ENCODE measurements around the gene BABAM2.
A peak's percentile ranks its signal among the peaks of the same experiment; 100 is the strongest.
"Not testable (repeated sequence)": the region's sequence is repeated elsewhere in the genome, so short reads cannot be mapped to it uniquely, and the experiment has no call there.

BABAM2 gene

DNA sequence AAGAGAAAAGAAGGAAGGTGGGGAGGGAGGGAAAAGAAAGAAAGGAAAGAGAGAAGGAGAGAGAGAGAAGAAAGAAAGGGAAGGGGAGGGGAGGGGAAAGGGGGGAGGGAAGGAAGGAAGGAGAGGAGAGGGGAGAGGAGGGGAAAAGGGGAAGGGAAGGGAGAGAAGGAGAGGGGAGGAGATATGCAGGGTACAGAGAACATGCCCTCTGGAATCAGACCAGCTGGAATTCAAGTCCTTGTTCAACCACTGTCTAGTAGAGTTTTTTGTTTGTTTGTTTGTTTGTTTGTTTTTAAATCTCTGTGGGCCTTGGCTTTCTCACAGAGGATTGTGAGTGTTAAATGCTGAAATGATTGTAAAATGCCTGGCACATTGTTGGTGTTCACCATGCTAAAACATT, 424.4 kb downstream of the BABAM2 start:
- DNase-seq (ENCODE audit: low read depth), result no peak

- no peak for DNase-seq (ENCODE audit: low read depth)
These were observed 426.2 kb downstream of the BABAM2 start for GRCh38 chr2:28316546-28317335.

- DNase-seq (ENCODE audit: low read depth), result no peak
These were observed 426.9 kb downstream of the BABAM2 start for GRCh38 chr2:28317390-28317789.

- no peak for DNase-seq (ENCODE audit: low read depth)
These were observed 427.5 kb downstream of the BABAM2 start for GRCh38 chr2:28318023-28318422.

DNA sequence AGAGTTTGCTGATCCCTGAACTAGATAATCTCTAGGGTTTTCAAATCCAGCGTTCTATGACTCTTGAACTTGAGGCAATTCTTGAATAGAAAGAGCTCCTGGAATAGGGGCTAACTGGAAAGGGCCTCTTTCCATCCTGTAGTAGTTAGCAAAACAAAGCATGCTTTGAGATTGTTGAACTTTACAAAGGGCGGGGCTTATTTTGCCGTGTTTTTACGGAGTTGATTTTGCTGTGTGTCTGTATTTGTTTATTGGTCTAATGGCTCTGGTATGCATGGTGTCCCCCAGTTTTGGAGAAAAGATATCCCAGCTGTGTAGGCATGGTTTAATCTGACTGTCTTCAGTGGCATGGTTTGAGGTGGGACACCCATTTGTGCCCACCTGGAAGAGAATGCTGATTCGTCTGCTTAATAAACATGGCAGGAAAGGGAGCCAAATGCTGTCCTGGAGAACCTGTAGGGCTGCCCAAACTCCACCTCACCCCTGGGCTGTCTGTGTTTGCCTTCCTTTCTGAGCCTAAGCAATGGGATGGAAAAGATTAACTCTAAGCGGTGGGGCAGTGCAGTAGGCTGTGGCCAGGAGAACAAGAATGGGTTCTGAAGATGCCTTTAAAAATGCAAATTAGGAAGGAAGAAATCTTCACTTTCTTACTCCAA, 428.1 kb downstream of the BABAM2 start:
- no peak for DNase-seq (ENCODE audit: low read depth)

DNA sequence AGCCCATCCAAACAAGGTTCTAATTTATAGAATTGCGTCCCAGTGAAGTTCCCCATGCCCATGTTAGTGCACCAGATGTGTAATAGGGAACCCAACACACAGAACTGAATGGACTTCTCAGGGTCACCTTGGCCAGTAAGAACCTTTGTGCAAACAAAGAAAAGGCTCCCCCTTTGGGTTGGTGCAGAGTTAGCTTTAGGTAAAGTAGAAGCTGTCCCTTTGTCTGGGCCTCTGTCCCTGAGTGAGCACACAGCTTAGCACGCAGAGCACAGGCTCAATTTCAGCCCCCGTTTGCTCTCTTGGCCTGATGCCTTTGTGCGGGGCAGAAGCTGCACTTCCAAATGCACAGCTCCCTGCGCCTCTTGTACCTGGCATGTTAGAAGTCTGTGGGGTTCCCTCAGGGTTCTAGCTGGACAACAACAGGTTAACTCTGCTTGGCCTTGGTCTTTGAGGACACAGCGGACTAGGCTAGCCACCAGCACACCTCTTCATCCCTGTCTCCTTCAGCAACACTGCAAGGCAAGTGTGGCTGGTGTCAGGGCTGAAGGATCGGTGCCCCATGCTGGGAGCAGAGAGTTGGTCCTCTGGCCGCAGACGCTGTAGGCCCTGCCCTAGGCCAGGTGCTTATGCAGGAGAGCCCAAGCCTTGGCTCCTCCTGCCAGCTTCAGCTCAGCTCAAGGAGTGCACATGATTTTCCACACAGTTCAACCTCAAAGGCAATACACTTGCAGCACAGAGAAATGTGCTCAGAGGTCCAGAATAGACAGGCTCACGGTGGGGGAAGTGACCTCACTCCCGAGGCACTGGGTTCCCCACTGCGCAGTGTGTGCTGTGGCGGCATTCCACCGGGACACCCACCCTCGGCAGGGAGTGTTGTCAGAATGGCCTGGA, 428.8 kb downstream of the BABAM2 start:
- DNase-seq (ENCODE audit: low read depth), result peak; percentile 70

GRCh38 chr2:28320009-28320365, 429.5 kb downstream of the BABAM2 start:
- DNase-seq (ENCODE audit: low read depth), result no peak

DNA sequence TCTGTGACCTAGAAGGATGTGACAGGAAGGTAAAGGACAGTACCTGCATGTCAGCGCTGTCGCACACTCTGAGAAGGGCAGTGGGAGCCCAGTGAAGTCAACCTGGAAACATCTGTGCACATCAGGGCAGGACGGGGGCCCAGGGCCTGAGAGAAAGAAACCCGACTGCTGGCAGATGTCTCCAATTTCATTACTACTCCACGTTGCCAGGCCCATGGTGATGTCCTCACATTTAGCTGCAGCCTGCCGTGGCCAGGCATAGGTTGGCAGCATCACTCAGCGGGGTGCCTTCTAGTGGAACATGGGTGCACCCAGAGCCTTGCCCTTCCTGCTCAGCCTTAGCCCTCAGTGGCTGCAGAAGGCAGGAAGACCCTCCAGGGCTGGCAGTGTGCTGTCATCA, 429.8 kb downstream of the BABAM2 start:
- no peak for DNase-seq (ENCODE audit: low read depth)

DNA sequence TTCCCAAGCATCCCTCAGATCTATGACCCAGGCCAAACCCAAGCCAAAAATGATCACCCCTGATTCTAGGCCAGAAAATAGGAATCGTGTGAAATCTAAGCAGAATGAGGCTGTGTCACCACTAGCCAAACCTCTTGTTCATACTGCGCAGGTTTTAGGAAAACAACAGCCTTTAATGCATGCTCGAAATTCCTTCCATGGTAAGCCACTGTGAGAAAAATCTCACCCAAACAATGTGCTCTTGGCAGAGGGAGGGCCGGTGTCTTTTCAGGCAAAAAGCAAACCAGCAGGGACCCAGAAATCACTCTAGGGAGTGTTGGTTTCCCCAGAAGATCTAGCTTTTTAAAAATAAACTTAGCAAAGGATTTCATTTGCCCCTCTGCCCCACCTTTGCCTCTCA, 430.9 kb downstream of the BABAM2 start:
- DNase-seq (ENCODE audit: low read depth), result no peak

- DNase-seq (ENCODE audit: low read depth), result no peak
These were observed 431.5 kb downstream of the BABAM2 start for GRCh38 chr2:28322051-28322450.

DNA sequence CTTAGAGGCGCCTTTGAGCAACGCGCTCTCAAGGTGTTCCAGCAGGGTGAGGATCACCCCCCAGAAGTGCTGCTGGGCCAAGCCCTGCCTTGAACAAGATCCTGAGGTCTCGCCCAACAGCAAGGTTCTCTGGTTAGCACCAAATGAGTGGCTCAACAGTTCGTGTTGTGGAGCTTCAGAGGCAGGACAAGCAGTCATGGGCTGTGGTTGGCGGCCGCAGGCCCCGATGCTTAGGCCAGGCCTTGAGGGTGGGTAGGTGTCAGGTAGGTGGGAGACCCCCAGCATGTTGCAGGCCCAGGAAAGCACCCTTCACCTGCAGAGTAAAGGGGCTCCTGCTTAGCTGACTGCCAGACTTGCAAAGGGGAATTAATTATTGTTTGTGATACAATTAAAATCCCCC, 431.9 kb downstream of the BABAM2 start:
- DNase-seq (ENCODE audit: low read depth), result no peak

DNA sequence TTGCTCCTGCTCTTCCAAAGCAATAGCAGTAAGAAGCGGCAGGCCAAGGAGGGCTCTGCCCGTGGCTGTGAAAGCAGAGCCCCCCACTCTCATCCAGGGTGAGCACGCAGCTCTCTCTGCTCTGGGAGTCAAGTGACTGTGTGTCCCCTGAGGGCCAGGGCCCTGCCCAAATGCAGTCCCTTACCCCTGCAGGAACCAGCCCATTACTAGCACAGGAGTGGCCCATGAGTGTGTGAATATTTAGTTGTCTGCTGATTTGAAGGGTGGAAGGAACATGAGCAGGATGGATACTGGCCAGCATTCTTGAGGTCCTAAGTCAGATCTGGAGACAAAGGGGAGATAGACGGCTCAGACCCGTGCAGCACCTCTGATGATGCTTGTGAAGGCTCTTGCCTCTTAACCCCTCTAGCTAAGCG, 432.5 kb downstream of the BABAM2 start:
- DNase-seq (ENCODE audit: low read depth), result no peak

GRCh38 chr2:28325173-28325566, 434.6 kb downstream of the BABAM2 start:
- no peak for DNase-seq (ENCODE audit: low read depth)

DNA sequence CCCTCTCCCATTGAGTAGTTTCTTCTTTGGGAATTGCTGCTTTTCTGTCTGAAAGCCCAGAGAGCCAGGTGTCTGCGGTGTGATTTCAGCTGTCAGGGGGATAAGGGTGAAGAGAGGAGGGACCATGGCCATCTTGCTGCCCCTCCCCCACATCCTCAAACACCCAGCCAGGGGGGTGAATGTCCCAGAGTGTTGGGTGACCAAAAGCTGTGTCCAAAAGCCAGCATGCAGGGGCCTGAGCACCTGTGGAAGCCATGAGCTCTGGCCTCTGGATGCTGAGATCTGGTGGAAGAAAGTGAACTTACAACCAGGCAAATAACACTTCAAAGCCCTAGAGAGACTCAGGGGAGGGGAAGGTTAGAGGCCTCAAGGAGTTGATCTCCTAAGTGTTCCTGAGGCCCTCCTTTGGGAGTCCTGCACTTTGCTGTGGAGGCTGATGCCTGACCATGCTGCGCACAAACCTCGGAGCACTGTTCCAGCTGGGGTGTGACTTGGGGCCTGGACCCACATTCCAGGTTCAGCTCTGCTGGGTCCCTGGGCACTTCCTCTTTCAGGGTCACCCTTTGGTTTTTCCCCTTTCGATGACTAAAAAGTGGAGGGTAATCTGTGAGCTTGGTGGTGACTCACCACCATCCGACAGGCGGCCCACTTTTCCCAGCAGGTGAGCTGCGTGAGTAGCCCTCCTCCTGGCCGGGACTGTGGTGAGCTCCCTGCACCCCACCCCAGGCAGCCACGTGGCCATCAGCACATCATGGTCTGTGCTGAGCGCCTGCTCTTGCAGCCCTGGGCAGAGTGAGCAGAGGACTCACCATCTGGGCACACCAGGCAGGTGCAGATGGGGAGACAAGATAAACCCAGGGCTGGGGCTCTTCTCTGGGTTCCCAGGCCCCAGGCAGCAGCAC, 435.3 kb downstream of the BABAM2 start:
- no peak for DNase-seq (ENCODE audit: low read depth)

GRCh38 chr2:28326469-28326805, 435.9 kb downstream of the BABAM2 start:
- DNase-seq (ENCODE audit: low read depth), result no peak

GRCh38 chr2:28326881-28327505, 436.5 kb downstream of the BABAM2 start:
- DNase-seq (ENCODE audit: low read depth), result no peak

DNA sequence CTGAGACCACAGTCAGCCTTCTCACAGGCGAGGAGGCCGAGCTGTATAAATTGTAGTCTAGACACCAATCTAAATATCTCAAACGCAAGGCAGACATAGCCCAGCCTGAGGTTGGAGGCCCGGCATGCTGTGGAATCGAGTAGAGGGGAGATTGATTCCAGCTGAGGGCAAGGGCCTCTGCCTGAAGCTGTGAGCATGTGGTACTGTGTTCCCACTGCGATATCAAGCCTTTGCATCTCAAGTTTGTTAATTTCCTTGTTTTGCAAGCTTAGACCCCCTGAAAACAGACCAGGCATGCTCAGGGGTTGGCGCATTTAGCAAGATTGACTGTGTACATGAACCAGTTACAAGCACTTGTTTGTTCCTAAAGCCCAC, 437.0 kb downstream of the BABAM2 start:
- no peak for DNase-seq (ENCODE audit: low read depth)

- no peak for DNase-seq (ENCODE audit: low read depth)
These were observed 437.7 kb downstream of the BABAM2 start for GRCh38 chr2:28327956-28328922.

DNA sequence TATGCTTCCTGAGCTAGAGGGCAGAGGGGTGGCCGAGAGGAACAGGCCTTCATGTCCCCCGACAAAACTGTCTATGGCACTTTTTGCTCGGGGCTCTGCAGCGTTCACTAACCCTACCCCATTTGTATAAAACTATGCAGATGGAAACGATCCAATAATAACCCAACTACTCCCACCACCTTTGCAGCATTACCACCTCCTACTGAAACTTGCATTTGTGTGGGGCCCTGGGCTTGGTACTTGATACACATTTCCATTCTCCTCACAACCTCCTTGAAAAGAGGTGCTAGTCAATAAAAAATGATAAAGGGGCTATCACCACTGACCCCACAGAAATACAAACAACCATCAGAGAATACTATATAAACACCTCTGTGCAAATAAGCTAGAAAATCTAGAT, 438.7 kb downstream of the BABAM2 start:
- no peak for DNase-seq (ENCODE audit: low read depth)

DNA sequence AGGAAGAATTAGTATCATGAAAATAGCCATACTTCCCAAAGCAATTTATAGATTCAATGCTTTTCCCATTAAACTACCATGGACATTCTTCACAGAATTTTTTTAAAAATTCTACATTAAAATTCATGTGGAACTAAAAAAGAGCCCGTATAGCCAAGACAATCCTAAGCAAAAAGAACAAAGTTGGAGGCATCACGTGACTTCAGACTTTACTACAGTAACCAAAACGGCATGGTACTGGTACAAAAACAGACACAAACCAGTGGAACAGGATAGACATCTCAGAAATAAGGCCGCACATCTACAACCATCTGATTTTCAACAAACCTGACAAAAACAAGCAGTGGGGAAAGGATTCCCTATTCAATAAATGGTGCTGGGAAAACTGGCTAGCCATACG, 440.2 kb downstream of the BABAM2 start:
- DNase-seq (ENCODE audit: low read depth), result not testable (repeated sequence)
